ENCODE results near the gene MAGEF1. TPM values are rescaled to one million over a fixed set of nuclear protein-coding genes. Genes with fewer than 3 reads are reported as not detected.

The MAGEF1 gene
- total RNA-seq, 2 donors from 2014 or later, result 19.4 to 24.5 TPM

- intact Hi-C loops (cut with DNase I), result no loop called here
- ATAC-seq, result peak in 1 of 2 donors; percentile 15
- no peak for DNase-seq
These were observed 17.7 kb downstream of the MAGEF1 start for GRCh38 chr3:184694133-184694665.

GRCh38 chr3:184693011-184693975 is 18.6 kb downstream of the MAGEF1 start:
- ATAC-seq, result no peak
- intact Hi-C loops (cut with DNase I), result no loop called here

GRCh38 chr3:184691397-184692231 is 20.2 kb downstream of the MAGEF1 start:
- ATAC-seq, result peak; percentile 29 to 65
- no peak for DNase-seq
- intact Hi-C loops (cut with DNase I), result no loop called here

More at GRCh38 chr3:184693011-184693975, 18.6 kb downstream of the MAGEF1 start:
- no peak for DNase-seq

- no peak for DNase-seq
- intact Hi-C loops (cut with DNase I), result no loop called here
- ATAC-seq, result no peak
These were observed 21.5 kb downstream of the MAGEF1 start for GRCh38 chr3:184690192-184690883.

- intact Hi-C loops (cut with DNase I), result no loop called here
- ATAC-seq (no peak), DNase-seq (no peak)
These were observed 23.0 kb downstream of the MAGEF1 start for GRCh38 chr3:184688882-184689271.

GRCh38 chr3:184688251-184688881 is 23.5 kb downstream of the MAGEF1 start:
- DNase-seq (no peak), ATAC-seq (peak; percentile 44 to 48)
- intact Hi-C loops (cut with DNase I), result no loop called here

GRCh38 chr3:184687363-184688015 is 24.4 kb downstream of the MAGEF1 start:
- intact Hi-C loops (cut with DNase I), result no loop called here
- peak; percentile 47 for DNase-seq
- ATAC-seq, result peak in 1 of 2 donors; percentile 21

GRCh38 chr3:184685646-184686045 is 26.2 kb downstream of the MAGEF1 start:
- DNase-seq (no peak), ATAC-seq (no peak)
- intact Hi-C loops (cut with DNase I), result no loop called here

- DNase-seq, result no peak
- intact Hi-C loops (cut with DNase I), result no loop called here
- ATAC-seq, result no peak
These were observed 26.8 kb downstream of the MAGEF1 start for GRCh38 chr3:184685055-184685454.

GRCh38 chr3:184683900-184684560 is 27.8 kb downstream of the MAGEF1 start:
- no peak for DNase-seq
- intact Hi-C loops (cut with DNase I), result no loop called here

GRCh38 chr3:184683234-184683633 is 28.6 kb downstream of the MAGEF1 start:
- DNase-seq, result no peak
- ATAC-seq, result no peak
- intact Hi-C loops (cut with DNase I), result no loop called here

More at GRCh38 chr3:184683900-184684560, 27.8 kb downstream of the MAGEF1 start:
- ATAC-seq, result no peak

- DNase-seq, result no peak
- no peak for ATAC-seq
- intact Hi-C loops (cut with DNase I), result no loop called here
These were observed 29.2 kb downstream of the MAGEF1 start for GRCh38 chr3:184682671-184683070.

- intact Hi-C loops (cut with DNase I), result no loop called here
- peak in 1 of 2 donors; percentile 11 for ATAC-seq
- no peak for DNase-seq
These were observed 31.2 kb downstream of the MAGEF1 start for GRCh38 chr3:184680385-184681345.

GRCh38 chr3:184679056-184679816 is 32.6 kb downstream of the MAGEF1 start:
- intact Hi-C loops (cut with DNase I), result no loop called here
- peak; percentile 34 for DNase-seq
- ATAC-seq, result peak; percentile 79 to 83

- DNase-seq (no peak), ATAC-seq (peak; percentile 32 to 71)
- intact Hi-C loops (cut with DNase I), result no loop called here
These were observed 33.4 kb downstream of the MAGEF1 start for GRCh38 chr3:184678317-184679055.
